Measurements from ENCODE around the gene ZNF473. TPM values are rescaled to one million over a fixed set of nuclear protein-coding genes. Genes with fewer than 3 reads are reported as not detected.

Gene ZNF473
- total RNA-seq, 1 experiment from 2014 or later: 10.0 TPM

DNA sequence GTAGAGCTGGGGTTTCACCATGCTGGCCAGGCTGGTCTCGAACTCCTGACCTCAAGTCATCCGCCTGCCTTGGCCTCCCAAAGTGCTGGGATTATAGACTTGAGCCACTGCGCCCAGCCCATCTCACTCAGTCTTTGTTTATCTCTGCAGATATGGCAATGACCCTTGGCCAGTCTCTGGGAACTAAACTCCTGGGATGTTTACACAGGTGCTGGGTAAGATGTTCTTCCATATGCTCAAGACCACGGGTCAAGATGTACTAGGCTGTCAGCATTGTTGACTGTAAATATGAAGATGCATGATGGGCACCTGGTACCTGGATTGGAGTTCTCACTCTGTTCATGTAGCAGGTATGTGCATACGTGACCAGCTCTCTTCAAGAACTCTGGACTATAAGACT lies 35.8 kb downstream of the ZNF473 start:
- no peak for TF ChIP-seq SMAD4 (CRISPR knock-in tag; IDR thresholded peaks at IDR 0.05)
- no peak for TF ChIP-seq SOX15 (CRISPR knock-in tag; IDR thresholded peaks at IDR 0.05)
- TF ChIP-seq ELF4 (CRISPR knock-in tag; IDR thresholded peaks at IDR 0.05; ENCODE audit: low read depth): no peak
- POLR2A ChIA-PET: no interaction called here
- CTCF ChIA-PET: no interaction called here
- Mint-ChIP-seq H3K4me1 (no peaks in the 10 kb centered on the region), H3K27me3 (ENCODE audit: low read depth) (peaks cover 15% of the 10 kb centered on the region), H3K27ac (no peak overlapping the region), H3K9me3 (peaks cover 68% of the 10 kb centered on the region), H3K4me3 (no peak overlapping the region), H3K36me3 (peaks cover 36% of the 10 kb centered on the region)
- no peak for ATAC-seq
- no peak for DNase-seq (ENCODE audit: low spot score)

DNA sequence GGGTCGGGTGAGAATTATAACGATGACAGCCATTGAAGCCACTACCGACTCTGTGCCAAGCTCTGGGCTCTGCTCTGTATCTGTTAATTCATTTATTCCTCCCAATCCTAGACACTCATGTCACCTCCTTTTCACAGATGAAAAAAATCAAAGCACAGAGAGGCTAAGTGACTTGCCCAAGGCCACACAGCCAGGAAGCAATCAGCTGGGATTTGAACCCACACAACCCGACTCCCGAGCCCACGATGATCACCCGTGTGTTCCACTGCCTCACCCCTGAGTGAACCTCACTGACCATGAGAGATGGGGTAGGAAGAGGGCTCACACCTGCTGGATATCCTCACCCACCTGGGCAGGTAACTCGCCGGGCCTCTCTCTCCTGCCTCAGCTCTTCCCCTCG lies 40.1 kb downstream of the ZNF473 start:
- Mint-ChIP-seq H3K27me3 (ENCODE audit: low read depth) (peaks cover 5% of the 10 kb centered on the region), H3K27ac (no peak overlapping the region), H3K4me1 (no peaks in the 10 kb centered on the region), H3K36me3 (peaks cover 27% of the 10 kb centered on the region), H3K9me3 (peaks cover 54% of the 10 kb centered on the region), H3K4me3 (no peak overlapping the region)
- no peak for ATAC-seq
- CTCF ChIA-PET: no interaction called here
- POLR2A ChIA-PET: no interaction called here
- DNase-seq (ENCODE audit: low spot score): no peak
- TF ChIP-seq JAZF1 (CRISPR knock-in tag; IDR thresholded peaks at IDR 0.05) (no peak), TCF7 (CRISPR knock-in tag; IDR thresholded peaks at IDR 0.05; ENCODE audit: low read depth) (no peak), RORB (CRISPR knock-in tag; IDR thresholded peaks at IDR 0.05) (no peak), NFYB (CRISPR knock-in tag; conservative IDR thresholded peaks at IDR 0.05; ENCODE audit: low read depth) (no peak), TEAD4 (CRISPR knock-in tag; IDR thresholded peaks at IDR 0.05) (no peak)
- TF ChIP-seq, protein P1, sequence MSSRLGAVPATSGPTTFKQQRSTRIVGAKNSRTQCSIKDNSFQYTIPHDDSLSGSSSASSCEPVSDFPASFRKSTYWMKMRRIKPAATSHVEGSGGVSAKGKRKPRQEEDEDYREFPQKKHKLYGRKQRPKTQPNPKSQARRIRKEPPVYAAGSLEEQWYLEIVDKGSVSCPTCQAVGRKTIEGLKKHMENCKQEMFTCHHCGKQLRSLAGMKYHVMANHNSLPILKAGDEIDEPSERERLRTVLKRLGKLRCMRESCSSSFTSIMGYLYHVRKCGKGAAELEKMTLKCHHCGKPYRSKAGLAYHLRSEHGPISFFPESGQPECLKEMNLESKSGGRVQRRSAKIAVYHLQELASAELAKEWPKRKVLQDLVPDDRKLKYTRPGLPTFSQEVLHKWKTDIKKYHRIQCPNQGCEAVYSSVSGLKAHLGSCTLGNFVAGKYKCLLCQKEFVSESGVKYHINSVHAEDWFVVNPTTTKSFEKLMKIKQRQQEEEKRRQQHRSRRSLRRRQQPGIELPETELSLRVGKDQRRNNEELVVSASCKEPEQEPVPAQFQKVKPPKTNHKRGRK (CRISPR knock-in tag; IDR thresholded peaks at IDR 0.05; ENCODE audit: borderline replicate concordance): no peak
- TF ChIP-seq, protein P2, sequence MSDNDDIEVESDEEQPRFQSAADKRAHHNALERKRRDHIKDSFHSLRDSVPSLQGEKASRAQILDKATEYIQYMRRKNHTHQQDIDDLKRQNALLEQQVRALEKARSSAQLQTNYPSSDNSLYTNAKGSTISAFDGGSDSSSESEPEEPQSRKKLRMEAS (CRISPR knock-in tag; IDR thresholded peaks at IDR 0.05): no peak
- TF ChIP-seq, protein P3, sequence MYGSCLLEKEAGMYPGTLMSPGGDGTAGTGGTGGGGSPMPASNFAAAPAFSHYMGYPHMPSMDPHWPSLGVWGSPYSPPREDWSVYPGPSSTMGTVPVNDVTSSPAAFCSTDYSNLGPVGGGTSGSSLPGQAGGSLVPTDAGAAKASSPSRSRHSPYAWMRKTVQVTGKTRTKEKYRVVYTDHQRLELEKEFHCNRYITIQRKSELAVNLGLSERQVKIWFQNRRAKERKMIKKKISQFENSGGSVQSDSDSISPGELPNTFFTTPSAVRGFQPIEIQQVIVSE (CRISPR knock-in tag; IDR thresholded peaks at IDR 0.05; ENCODE audit: borderline replicate concordance): no peak
- TF ChIP-seq, protein P4, sequence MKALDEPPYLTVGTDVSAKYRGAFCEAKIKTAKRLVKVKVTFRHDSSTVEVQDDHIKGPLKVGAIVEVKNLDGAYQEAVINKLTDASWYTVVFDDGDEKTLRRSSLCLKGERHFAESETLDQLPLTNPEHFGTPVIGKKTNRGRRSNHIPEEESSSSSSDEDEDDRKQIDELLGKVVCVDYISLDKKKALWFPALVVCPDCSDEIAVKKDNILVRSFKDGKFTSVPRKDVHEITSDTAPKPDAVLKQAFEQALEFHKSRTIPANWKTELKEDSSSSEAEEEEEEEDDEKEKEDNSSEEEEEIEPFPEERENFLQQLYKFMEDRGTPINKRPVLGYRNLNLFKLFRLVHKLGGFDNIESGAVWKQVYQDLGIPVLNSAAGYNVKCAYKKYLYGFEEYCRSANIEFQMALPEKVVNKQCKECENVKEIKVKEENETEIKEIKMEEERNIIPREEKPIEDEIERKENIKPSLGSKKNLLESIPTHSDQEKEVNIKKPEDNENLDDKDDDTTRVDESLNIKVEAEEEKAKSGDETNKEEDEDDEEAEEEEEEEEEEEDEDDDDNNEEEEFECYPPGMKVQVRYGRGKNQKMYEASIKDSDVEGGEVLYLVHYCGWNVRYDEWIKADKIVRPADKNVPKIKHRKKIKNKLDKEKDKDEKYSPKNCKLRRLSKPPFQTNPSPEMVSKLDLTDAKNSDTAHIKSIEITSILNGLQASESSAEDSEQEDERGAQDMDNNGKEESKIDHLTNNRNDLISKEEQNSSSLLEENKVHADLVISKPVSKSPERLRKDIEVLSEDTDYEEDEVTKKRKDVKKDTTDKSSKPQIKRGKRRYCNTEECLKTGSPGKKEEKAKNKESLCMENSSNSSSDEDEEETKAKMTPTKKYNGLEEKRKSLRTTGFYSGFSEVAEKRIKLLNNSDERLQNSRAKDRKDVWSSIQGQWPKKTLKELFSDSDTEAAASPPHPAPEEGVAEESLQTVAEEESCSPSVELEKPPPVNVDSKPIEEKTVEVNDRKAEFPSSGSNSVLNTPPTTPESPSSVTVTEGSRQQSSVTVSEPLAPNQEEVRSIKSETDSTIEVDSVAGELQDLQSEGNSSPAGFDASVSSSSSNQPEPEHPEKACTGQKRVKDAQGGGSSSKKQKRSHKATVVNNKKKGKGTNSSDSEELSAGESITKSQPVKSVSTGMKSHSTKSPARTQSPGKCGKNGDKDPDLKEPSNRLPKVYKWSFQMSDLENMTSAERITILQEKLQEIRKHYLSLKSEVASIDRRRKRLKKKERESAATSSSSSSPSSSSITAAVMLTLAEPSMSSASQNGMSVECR (CRISPR knock-in tag; IDR thresholded peaks at IDR 0.05; ENCODE audit: borderline replicate concordance): no peak
- TF ChIP-seq, protein P5, sequence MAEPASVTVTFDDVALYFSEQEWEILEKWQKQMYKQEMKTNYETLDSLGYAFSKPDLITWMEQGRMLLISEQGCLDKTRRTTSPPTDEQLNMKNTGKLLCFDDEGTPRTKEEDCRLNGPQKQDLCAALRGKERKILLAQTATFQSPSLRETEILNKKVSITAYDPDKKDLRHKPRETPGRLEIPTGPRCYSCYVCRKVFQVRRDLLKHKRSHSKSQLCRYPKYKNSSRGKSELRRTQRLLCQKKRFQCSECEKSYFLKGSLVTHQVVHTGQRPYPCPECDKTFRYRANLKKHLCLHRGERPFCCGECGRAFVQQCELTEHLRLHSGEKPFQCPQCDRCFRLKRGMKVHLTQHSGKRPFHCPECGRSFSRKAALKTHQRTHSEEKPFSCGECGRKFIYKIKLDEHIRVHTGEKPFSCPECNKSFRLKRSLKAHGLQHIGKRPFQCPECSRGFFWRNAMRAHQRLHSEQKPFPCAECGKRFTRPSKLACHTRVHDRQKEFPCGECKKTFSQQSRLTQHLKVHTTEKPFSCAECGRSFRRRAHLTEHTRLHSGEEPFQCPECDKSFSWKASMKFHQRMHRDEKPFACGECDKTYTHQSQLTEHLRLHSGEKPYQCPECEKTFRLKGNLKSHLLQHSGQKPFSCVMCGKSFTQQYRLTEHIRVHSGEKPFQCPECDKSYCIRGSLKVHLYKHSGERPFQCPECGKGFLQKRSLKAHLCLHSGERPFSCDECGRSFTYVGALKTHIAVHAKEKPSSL (CRISPR knock-in tag; conservative IDR thresholded peaks at IDR 0.05): no peak
- TF ChIP-seq, protein P6, sequence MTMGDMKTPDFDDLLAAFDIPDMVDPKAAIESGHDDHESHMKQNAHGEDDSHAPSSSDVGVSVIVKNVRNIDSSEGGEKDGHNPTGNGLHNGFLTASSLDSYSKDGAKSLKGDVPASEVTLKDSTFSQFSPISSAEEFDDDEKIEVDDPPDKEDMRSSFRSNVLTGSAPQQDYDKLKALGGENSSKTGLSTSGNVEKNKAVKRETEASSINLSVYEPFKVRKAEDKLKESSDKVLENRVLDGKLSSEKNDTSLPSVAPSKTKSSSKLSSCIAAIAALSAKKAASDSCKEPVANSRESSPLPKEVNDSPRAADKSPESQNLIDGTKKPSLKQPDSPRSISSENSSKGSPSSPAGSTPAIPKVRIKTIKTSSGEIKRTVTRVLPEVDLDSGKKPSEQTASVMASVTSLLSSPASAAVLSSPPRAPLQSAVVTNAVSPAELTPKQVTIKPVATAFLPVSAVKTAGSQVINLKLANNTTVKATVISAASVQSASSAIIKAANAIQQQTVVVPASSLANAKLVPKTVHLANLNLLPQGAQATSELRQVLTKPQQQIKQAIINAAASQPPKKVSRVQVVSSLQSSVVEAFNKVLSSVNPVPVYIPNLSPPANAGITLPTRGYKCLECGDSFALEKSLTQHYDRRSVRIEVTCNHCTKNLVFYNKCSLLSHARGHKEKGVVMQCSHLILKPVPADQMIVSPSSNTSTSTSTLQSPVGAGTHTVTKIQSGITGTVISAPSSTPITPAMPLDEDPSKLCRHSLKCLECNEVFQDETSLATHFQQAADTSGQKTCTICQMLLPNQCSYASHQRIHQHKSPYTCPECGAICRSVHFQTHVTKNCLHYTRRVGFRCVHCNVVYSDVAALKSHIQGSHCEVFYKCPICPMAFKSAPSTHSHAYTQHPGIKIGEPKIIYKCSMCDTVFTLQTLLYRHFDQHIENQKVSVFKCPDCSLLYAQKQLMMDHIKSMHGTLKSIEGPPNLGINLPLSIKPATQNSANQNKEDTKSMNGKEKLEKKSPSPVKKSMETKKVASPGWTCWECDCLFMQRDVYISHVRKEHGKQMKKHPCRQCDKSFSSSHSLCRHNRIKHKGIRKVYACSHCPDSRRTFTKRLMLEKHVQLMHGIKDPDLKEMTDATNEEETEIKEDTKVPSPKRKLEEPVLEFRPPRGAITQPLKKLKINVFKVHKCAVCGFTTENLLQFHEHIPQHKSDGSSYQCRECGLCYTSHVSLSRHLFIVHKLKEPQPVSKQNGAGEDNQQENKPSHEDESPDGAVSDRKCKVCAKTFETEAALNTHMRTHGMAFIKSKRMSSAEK (CRISPR knock-in tag; IDR thresholded peaks at IDR 0.05; ENCODE audit: borderline replicate concordance): no peak
- TF ChIP-seq, protein P7, sequence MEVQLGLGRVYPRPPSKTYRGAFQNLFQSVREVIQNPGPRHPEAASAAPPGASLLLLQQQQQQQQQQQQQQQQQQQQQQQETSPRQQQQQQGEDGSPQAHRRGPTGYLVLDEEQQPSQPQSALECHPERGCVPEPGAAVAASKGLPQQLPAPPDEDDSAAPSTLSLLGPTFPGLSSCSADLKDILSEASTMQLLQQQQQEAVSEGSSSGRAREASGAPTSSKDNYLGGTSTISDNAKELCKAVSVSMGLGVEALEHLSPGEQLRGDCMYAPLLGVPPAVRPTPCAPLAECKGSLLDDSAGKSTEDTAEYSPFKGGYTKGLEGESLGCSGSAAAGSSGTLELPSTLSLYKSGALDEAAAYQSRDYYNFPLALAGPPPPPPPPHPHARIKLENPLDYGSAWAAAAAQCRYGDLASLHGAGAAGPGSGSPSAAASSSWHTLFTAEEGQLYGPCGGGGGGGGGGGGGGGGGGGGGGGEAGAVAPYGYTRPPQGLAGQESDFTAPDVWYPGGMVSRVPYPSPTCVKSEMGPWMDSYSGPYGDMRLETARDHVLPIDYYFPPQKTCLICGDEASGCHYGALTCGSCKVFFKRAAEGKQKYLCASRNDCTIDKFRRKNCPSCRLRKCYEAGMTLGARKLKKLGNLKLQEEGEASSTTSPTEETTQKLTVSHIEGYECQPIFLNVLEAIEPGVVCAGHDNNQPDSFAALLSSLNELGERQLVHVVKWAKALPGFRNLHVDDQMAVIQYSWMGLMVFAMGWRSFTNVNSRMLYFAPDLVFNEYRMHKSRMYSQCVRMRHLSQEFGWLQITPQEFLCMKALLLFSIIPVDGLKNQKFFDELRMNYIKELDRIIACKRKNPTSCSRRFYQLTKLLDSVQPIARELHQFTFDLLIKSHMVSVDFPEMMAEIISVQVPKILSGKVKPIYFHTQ (CRISPR knock-in tag; IDR thresholded peaks at IDR 0.05): no peak
- TF ChIP-seq, protein P8, sequence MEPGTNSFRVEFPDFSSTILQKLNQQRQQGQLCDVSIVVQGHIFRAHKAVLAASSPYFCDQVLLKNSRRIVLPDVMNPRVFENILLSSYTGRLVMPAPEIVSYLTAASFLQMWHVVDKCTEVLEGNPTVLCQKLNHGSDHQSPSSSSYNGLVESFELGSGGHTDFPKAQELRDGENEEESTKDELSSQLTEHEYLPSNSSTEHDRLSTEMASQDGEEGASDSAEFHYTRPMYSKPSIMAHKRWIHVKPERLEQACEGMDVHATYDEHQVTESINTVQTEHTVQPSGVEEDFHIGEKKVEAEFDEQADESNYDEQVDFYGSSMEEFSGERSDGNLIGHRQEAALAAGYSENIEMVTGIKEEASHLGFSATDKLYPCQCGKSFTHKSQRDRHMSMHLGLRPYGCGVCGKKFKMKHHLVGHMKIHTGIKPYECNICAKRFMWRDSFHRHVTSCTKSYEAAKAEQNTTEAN (CRISPR knock-in tag; IDR thresholded peaks at IDR 0.05): no peak

Data from WTC11 (cell line).